H1 (cell line): ENCODE data around the gene MAML3. TPM values are rescaled to one million over a fixed set of nuclear protein-coding genes. Genes with fewer than 3 reads are reported as not detected.

ENCODE experiments used
- CTCF ChIA-PET: fragments of 300-600 bp; sonication (Branson Sonifier 250); formaldehyde crosslinking; loops from one replicate; lab custom pipeline; 2021; ENCODE audit not compliant: partially characterized antibody; lab: Charles Lee
- POLR2A ChIA-PET: fragments of 300-600 bp; sonication (Branson Sonifier 250); formaldehyde crosslinking; loops from one replicate; lab custom pipeline; 2021; ENCODE audit warnings: inconsistent platforms; ENCODE audit not compliant: partially characterized antibody; lab: Charles Lee
- DNase-seq, 2 experiments: peaks; one replicate each; pipeline versions ENCODE4 v3.0.0 to v3.0.0-alpha.2; 2010 to 2022; ENCODE audit warnings: low spot score in 2 of 2, low read depth in 1 of 2, mixed read lengths in 1 of 2
- FAIRE-seq: peaks from 2 replicates; lab custom pipeline; 2011; peaks lifted over from hg19 to GRCh38; lab: Jason Lieb, UNC
- H2AFZ ChIP-seq: 2 replicates; pipeline ENCODE4 v1.8.1; 2012; ENCODE audit warnings: low read length, inconsistent platforms
- H2AK5ac ChIP-seq: 2 replicates; pipeline ENCODE4 v1.6.1; 2013; ENCODE audit warnings: low read depth, low read length
- H2BK120ac ChIP-seq: replicated peaks from 2 replicates; pipeline ENCODE3; 2013; ENCODE audit warnings: low read depth, low read length, inconsistent platforms
- H2BK12ac ChIP-seq: 2 replicates; pipeline ENCODE4 v1.6.1; 2013; ENCODE audit warnings: low read depth, low read length
- H2BK15ac ChIP-seq: 2 replicates; pipeline ENCODE4 v1.6.1; 2013; ENCODE audit warnings: low read length
- H2BK20ac ChIP-seq: 2 replicates; pipeline ENCODE4 v1.6.1; 2013; ENCODE audit warnings: low read length
- H2BK5ac ChIP-seq: 2 replicates; pipeline ENCODE4 v1.6.1; 2013; ENCODE audit warnings: low read depth, low read length
- H3K14ac ChIP-seq: 2 replicates; pipeline ENCODE4 v1.6.1; 2013; ENCODE audit warnings: inconsistent platforms; ENCODE audit not compliant: insufficient read length
- H3K18ac ChIP-seq: 2 replicates; pipeline ENCODE4 v1.6.1; 2013; ENCODE audit warnings: low read length; ENCODE audit errors: extremely low read depth
- H3K23ac ChIP-seq: 2 replicates; pipeline ENCODE4 v1.6.1; 2013; ENCODE audit warnings: inconsistent platforms; ENCODE audit not compliant: insufficient read length
- H3K23me2 ChIP-seq: 2 replicates; pipeline ENCODE4 v1.6.1; 2013; ENCODE audit warnings: low read depth, low read length
- H3K27ac ChIP-seq: 2 replicates; pipeline ENCODE4 v1.6.1; 2011; ENCODE audit warnings: low read depth, low read length, inconsistent platforms
- H3K27me3 ChIP-seq, 4 experiments: replicated peaks in 1 of 4; 1 replicate in 1 of 4; 2 replicates in 3 of 4; pipeline versions ENCODE4 v1.6.1 to v1.8.1; 2011 to 2013; ENCODE audit warnings: low read length in 3 of 4, mild to moderate bottlenecking in 3 of 4, inconsistent platforms in 2 of 4, mixed read lengths in 2 of 4, moderate library complexity in 1 of 4; ENCODE audit not compliant: control insufficient read depth in 3 of 4, insufficient read depth in 3 of 4; ENCODE audit errors: extremely low read depth in 1 of 4
- H3K36me3 ChIP-seq, 4 experiments: 2 replicates each; pipeline versions ENCODE4 v1.6.1 to v1.8.1; 2011 to 2013; ENCODE audit warnings: mild to moderate bottlenecking in 4 of 4, low read length in 3 of 4, moderate library complexity in 2 of 4, control low read depth in 1 of 4, inconsistent platforms in 1 of 4; ENCODE audit not compliant: insufficient read depth in 4 of 4, control insufficient read depth in 2 of 4
- H3K4ac ChIP-seq: replicated peaks from 2 replicates; pipeline ENCODE3; 2013; ENCODE audit warnings: low read length, low read depth, mixed read lengths, inconsistent platforms; ENCODE audit not compliant: insufficient read length
- H3K4me1 ChIP-seq, 4 experiments: replicated peaks in 1 of 4; 1 replicate in 1 of 4; 2 replicates in 3 of 4; pipeline versions ENCODE4 v1.6.1 to v1.8.1; 2011 to 2013; ENCODE audit warnings: low read length in 3 of 4, inconsistent platforms in 2 of 4, mixed read lengths in 1 of 4; ENCODE audit not compliant: insufficient read depth in 4 of 4, control insufficient read depth in 3 of 4
- H3K4me2 ChIP-seq, 2 experiments: 2 replicates each; pipeline versions ENCODE4 v1.6.1 to v1.8.1; 2011 to 2013; ENCODE audit warnings: low read depth in 2 of 2, low read length in 2 of 2, control low read depth in 1 of 2, inconsistent platforms in 1 of 2, mild to moderate bottlenecking in 1 of 2; ENCODE audit not compliant: insufficient read depth in 1 of 2
- H3K4me3 ChIP-seq, 4 experiments: fragments of 200-600, 300-600 bp in 1 of 4; sonication (generic), shearing (Covaris generic), sonication (Bioruptor Twin) in 1 of 4; 2 replicates each; pipeline versions ENCODE4 v1.5.1 to v1.8.1; 2011 to 2016; ENCODE audit warnings: low read length in 4 of 4, low read depth in 3 of 4, control low read depth in 2 of 4, inconsistent platforms in 2 of 4, mild to moderate bottlenecking in 2 of 4, mixed read lengths in 1 of 4, moderate library complexity in 1 of 4; ENCODE audit not compliant: insufficient read depth in 2 of 4; ENCODE audit errors: extremely low read depth in 1 of 4
- H3K56ac ChIP-seq: replicated peaks from 2 replicates; pipeline ENCODE3; 2013; ENCODE audit warnings: low read depth, mild to moderate bottlenecking, mixed read lengths, low read length, inconsistent platforms; ENCODE audit not compliant: insufficient read length
- H3K79me1 ChIP-seq: 2 replicates; pipeline ENCODE4 v1.6.1; 2013; ENCODE audit warnings: low read depth, low read length, control low read depth
- H3K79me2 ChIP-seq, 2 experiments: 2 replicates each; pipeline versions ENCODE4 v1.6.1 to v1.8.1; 2012 to 2013; ENCODE audit warnings: low read length in 2 of 2, mild to moderate bottlenecking in 2 of 2, inconsistent platforms in 1 of 2; ENCODE audit not compliant: insufficient read depth in 2 of 2, control insufficient read depth in 1 of 2
- H3K9ac ChIP-seq, 4 experiments: replicated peaks in 1 of 4; 1 replicate in 1 of 4; 2 replicates in 3 of 4; pipeline versions ENCODE4 v1.6.1 to v1.8.1; 2011 to 2013; ENCODE audit warnings: low read depth in 3 of 4, low read length in 3 of 4, control low read depth in 2 of 4, mild to moderate bottlenecking in 2 of 4, moderate library complexity in 2 of 4, inconsistent platforms in 1 of 4; ENCODE audit errors: extremely low read depth in 1 of 4
- H3K9me3 ChIP-seq, 2 experiments: 2 replicates each; pipeline versions ENCODE4 v1.6.1 to v1.8.1; 2012 to 2013; ENCODE audit warnings: mild to moderate bottlenecking in 2 of 2, moderate library complexity in 2 of 2, control low read depth in 1 of 2, inconsistent platforms in 1 of 2, low read depth in 1 of 2, low read length in 1 of 2, mixed read lengths in 1 of 2; ENCODE audit not compliant: insufficient read depth in 2 of 2
- H4K20me1 ChIP-seq, 2 experiments: replicated peaks in 1 of 2; 2 replicates each; pipeline versions ENCODE3 to v1.8.1; 2011 to 2013; ENCODE audit warnings: inconsistent platforms in 2 of 2, low read length in 2 of 2, mild to moderate bottlenecking in 1 of 2; ENCODE audit not compliant: insufficient read depth in 2 of 2, control insufficient read depth in 1 of 2
- H4K5ac ChIP-seq: 2 replicates; pipeline ENCODE4 v1.6.1; 2013; ENCODE audit warnings: low read length, low read depth, mixed read lengths, inconsistent platforms; ENCODE audit not compliant: insufficient read length
- H4K8ac ChIP-seq: 2 replicates; pipeline ENCODE4 v1.8.0; 2013; ENCODE audit warnings: mild to moderate bottlenecking, moderate library complexity, low read length, inconsistent platforms; ENCODE audit not compliant: insufficient read depth; ENCODE audit errors: extremely low read depth
- H4K91ac ChIP-seq: replicated peaks from 2 replicates; pipeline ENCODE3; 2013; ENCODE audit warnings: low read length, mixed read lengths, inconsistent platforms; ENCODE audit not compliant: insufficient read length
- BCL11A ChIP-seq, 2 experiments: IDR thresholded peaks; one replicate each; pipeline ENCODE4 v1.6.1; 2011; ENCODE audit warnings: low read depth in 2 of 2, low read length in 2 of 2, mild to moderate bottlenecking in 2 of 2
- CBX5 ChIP-seq: fragments of 300-800, 300-1000 bp; sonication (generic); IDR thresholded peaks from 2 replicates; pipeline ENCODE4 v1.7.1; 2016; ENCODE audit warnings: antibody characterized with exemption, low read length, low read depth
- CBX8 ChIP-seq: fragments of 300-800, 300-1000 bp; sonication (generic); IDR thresholded peaks from 2 replicates; pipeline ENCODE4 v1.7.1; 2016; ENCODE audit warnings: low read depth, low read length, borderline replicate concordance
- CTBP2 ChIP-seq: IDR thresholded peaks from 2 replicates; pipeline ENCODE4 v1.7.0; 2011; ENCODE audit warnings: borderline replicate concordance, mild to moderate bottlenecking, moderate library complexity, mixed read lengths, low read length; ENCODE audit not compliant: insufficient read depth, insufficient read length
- E2F6 ChIP-seq: IDR thresholded peaks from 2 replicates; pipeline ENCODE4 v1.6.1; 2012; ENCODE audit warnings: inconsistent platforms
- EZH2 ChIP-seq: fragments of 200-600 bp; sonication (generic); IDR thresholded peaks from 2 replicates; pipeline ENCODE4 v1.7.1; 2012; ENCODE audit warnings: low read depth, mild to moderate bottlenecking, moderate library complexity, low read length, inconsistent platforms; ENCODE audit not compliant: severe bottlenecking
- KDM4A ChIP-seq: IDR thresholded peaks from one replicate; pipeline ENCODE4 v1.7.1; 2012; ENCODE audit warnings: low read depth, mild to moderate bottlenecking, moderate library complexity, low read length, inconsistent platforms; ENCODE audit not compliant: severe bottlenecking
- MAFK ChIP-seq: IDR thresholded peaks from 2 replicates; pipeline ENCODE4 v1.6.1; 2012; ENCODE audit warnings: low read depth, mild to moderate bottlenecking, improper control_type of control experiment, low read length
- POU5F1 ChIP-seq: IDR thresholded peaks from 2 replicates; pipeline ENCODE4 v1.6.1; 2011; ENCODE audit warnings: low read depth, mild to moderate bottlenecking, low read length, moderate library complexity
- RBBP5 ChIP-seq: IDR thresholded peaks from 2 replicates; pipeline ENCODE4 v1.7.1; 2012; ENCODE audit warnings: low read depth, mild to moderate bottlenecking, inconsistent platforms, low read length, moderate library complexity, borderline replicate concordance
- RNF2 ChIP-seq: fragments of 200-900, 300-1000 bp; sonication (generic); IDR thresholded peaks from 2 replicates; pipeline ENCODE4 v1.7.1; 2016; ENCODE audit warnings: borderline replicate concordance, low read depth, mild to moderate bottlenecking, antibody characterized with exemption, low read length; ENCODE audit not compliant: poor library complexity, severe bottlenecking; ENCODE audit errors: missing control alignments
- SP1 ChIP-seq: IDR thresholded peaks from 2 replicates; pipeline ENCODE4 v1.6.1; 2011; ENCODE audit warnings: low read depth, low read length
- TCF12 ChIP-seq: IDR thresholded peaks from 2 replicates; pipeline ENCODE4 v1.6.1; 2011; ENCODE audit warnings: low read depth, mild to moderate bottlenecking, low read length
- WGBS, 2 experiments: shearing (Covaris generic) in 1 of 2; methylation state at CpG; one replicate each; pipeline versions ENCODE4 v1.1.6 to v1.1.7; 2013 to 2015; ENCODE audit warnings: low lambda C conversion rate in 2 of 2, mixed read lengths in 2 of 2, inconsistent platforms in 1 of 2, low coverage in 1 of 2, missing lambda C conversion rate in 1 of 2; ENCODE audit not compliant: insufficient replicate concordance in 2 of 2, insufficient coverage in 1 of 2, insufficient read length in 1 of 2; ENCODE audit errors: extremely low coverage in 1 of 2, missing lambda C conversion rate in 1 of 2; 5-methylcytosine and 5-hydroxymethylcytosine counted together
- polyA plus RNA-seq, 7 experiments: library from polyadenylated mRNA; depleted of rRNA in 3 of 7; stranded (reverse) in 5 of 7; unstranded in 2 of 7; fragments of >200 nt in 5 of 7; fragments of 200-250 nt in 2 of 7; gene quantifications; 1 replicate in 5 of 7; 2 replicates in 1 of 7; 4 replicates in 1 of 7; pipeline versions ENCODE4 v1.2.1 to v1.2.3, GENCODE V29; 2011 to 2013; ENCODE audit warnings: missing spikeins in 2 of 7, mixed read lengths in 2 of 7
- total RNA-seq: library from RNA; stranded (reverse); fragmentation: NEBNext Ultra II Directional; extraction: Animal tissue kit (Norgen Biotek cat#: 25700); gene quantifications from 2 replicates; pipeline ENCODE4 v1.2.1, GENCODE V29; 2021

MAML3 gene
- total and polyA plus RNA-seq, 2 of the 8 experiments (the other 6 are each of a cell fraction or from before 2014, with no cell fraction given) = 2.1 to 5.7 TPM

GRCh38 chr4:139813881-139814280 is 340.1 kb downstream of the MAML3 start:
- no peaks in the 10 kb centered on the region for H3K79me2 ChIP-seq
- no peak for DNase-seq
- no peak overlapping the region for H4K8ac ChIP-seq
- no peak for FAIRE-seq
- CTCF ChIA-PET = interaction anchor here (1.9 to 3.4 kb wide), 2 partner anchors 9 to 11 kb away, joined by 5 to 10 read pairs; no protein-coding TSS in a partner anchor
- H3K4me3 ChIP-seq = no peak overlapping the region
- no peak overlapping the region for H3K4ac ChIP-seq
- no peaks in the 10 kb centered on the region for H4K20me1 ChIP-seq
- H3K27me3 ChIP-seq = no peaks in the 10 kb centered on the region
- H3K23me2 ChIP-seq = no peaks in the 10 kb centered on the region
- H2BK5ac ChIP-seq = no peak overlapping the region
- 0 out of 2 replicates have a peak overlapping the region, but pooled peaks have one; percentile 12 for H2BK12ac ChIP-seq
- H4K91ac ChIP-seq = no peak overlapping the region
- no peak overlapping the region for H3K4me2 ChIP-seq
- no peak overlapping the region for H3K9ac ChIP-seq
- H4K5ac ChIP-seq = no peak overlapping the region
- 85% methylated on average over 3 of the region's 3 CpGs; no CpG with 5 or more reads in 1 of the 2 experiments for WGBS, 2 experiments
- H3K9me3 ChIP-seq = peaks cover 6 to 7% of the 10 kb centered on the region in 2 experiments; a peak in 3 of 4 replicates
- H2AK5ac ChIP-seq = no peak overlapping the region
- no peak overlapping the region for H3K14ac ChIP-seq
- H3K18ac ChIP-seq = no peak overlapping the region
- H2AFZ ChIP-seq = no peak overlapping the region
- H2BK20ac ChIP-seq = no peak overlapping the region
- H3K4me1 ChIP-seq = peaks cover 2 to 22% (median 11%) of the 10 kb centered on the region in 4 experiments; a peak in 5 of 7 replicates
- H2BK15ac ChIP-seq = no peak overlapping the region
- H3K36me3 ChIP-seq = no peaks in the 10 kb centered on the region
- no peak overlapping the region for H3K23ac ChIP-seq
- H2BK120ac ChIP-seq = no peak overlapping the region
- POLR2A ChIA-PET = interaction anchor here (1.0 to 1.4 kb wide), 3 partner anchors 8 to 13 kb away, joined by 3 read pairs; no protein-coding TSS in a partner anchor
- no peak overlapping the region for H3K56ac ChIP-seq
- H3K27ac ChIP-seq = no peak overlapping the region
- no peaks in the 10 kb centered on the region for H3K79me1 ChIP-seq
- TF ChIP-seq MAFK = no peak
- no peak for TF ChIP-seq POU5F1
- no peak for TF ChIP-seq BCL11A (IDR thresholded peaks at IDR 0.05; ENCODE audit: low read depth in 2 of 2, low read length in 2 of 2)
- TF ChIP-seq E2F6 = no peak
- no peak for TF ChIP-seq KDM4A
- TF ChIP-seq EZH2 = no peak
- TF ChIP-seq RNF2 = no peak
- no peak for TF ChIP-seq CBX5
- no peak for TF ChIP-seq TCF12
- no peak for TF ChIP-seq RBBP5
- no peak for TF ChIP-seq CBX8
- no peak for TF ChIP-seq CTBP2
- no peak for TF ChIP-seq SP1
